Measurements from ENCODE around the gene CHRM5. TPM values are rescaled to one million over a fixed set of nuclear protein-coding genes. Genes with fewer than 3 reads are reported as not detected.

The CHRM5 gene
- total RNA-seq, 2 donors from 2014 or later: not detected

DNA sequence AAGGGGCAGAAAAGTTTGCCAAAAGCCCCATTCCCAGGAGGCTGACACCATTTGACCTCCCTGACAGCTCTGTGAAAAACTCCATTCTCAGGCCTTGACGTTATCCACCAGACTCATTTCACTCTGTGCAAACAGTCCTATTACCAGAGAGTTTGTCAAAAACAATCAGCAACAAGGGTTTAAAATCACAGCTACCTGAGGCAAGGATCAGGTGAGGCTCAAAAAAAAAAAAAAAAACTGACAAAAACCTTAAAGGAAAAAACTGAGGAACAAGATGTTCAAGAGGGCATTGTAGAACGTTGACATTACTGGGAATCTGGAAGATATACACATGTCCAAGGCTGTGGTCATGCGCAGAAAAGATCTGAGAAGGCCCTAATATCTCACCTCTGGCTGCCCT, 59.3 kb downstream of the CHRM5 start:
- Histone ChIP-seq H3K4me3 (ENCODE audit: low read length) (no peak overlapping the region), H3K27me3 (ENCODE audit: control insufficient read depth, insufficient read depth, low read length, poor library complexity, severe bottlenecking) (no peaks in the 10 kb centered on the region), H3K27ac (ENCODE audit: low read depth, low read length) (no peak overlapping the region), H3K9me3 (ENCODE audit: control insufficient read depth, low read length) (peaks cover 26% of the 10 kb centered on the region), H3K4me1 (ENCODE audit: control insufficient read depth, insufficient read depth, low read length) (peaks cover 2% of the 10 kb centered on the region), H3K9ac (ENCODE audit: extremely low read depth, low read length, poor library complexity, severe bottlenecking) (no peak overlapping the region), H3K36me3 (ENCODE audit: control insufficient read depth, insufficient read depth, low read length) (no peaks in the 10 kb centered on the region)
- H3K4me3 Mint-ChIP-seq: no peak overlapping the region
- TF ChIP-seq, protein P1, sequence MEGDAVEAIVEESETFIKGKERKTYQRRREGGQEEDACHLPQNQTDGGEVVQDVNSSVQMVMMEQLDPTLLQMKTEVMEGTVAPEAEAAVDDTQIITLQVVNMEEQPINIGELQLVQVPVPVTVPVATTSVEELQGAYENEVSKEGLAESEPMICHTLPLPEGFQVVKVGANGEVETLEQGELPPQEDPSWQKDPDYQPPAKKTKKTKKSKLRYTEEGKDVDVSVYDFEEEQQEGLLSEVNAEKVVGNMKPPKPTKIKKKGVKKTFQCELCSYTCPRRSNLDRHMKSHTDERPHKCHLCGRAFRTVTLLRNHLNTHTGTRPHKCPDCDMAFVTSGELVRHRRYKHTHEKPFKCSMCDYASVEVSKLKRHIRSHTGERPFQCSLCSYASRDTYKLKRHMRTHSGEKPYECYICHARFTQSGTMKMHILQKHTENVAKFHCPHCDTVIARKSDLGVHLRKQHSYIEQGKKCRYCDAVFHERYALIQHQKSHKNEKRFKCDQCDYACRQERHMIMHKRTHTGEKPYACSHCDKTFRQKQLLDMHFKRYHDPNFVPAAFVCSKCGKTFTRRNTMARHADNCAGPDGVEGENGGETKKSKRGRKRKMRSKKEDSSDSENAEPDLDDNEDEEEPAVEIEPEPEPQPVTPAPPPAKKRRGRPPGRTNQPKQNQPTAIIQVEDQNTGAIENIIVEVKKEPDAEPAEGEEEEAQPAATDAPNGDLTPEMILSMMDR (conservative IDR thresholded peaks at IDR 0.05): no peak
- no peak overlapping the region for H3K27ac Mint-ChIP-seq
- H3K9me3 Mint-ChIP-seq: peaks cover 20% of the 10 kb centered on the region
- 58 to 75% methylated on average over 1 to 3 of the region's 3 CpGs for WGBS, 2 experiments (ENCODE audit: insufficient coverage in 1 of 2, insufficient read length in 1 of 2)
- no peak for DNase-seq
- H3K4me1 Mint-ChIP-seq: peaks cover 7% of the 10 kb centered on the region
- no peaks in the 10 kb centered on the region for H3K27me3 Mint-ChIP-seq (ENCODE audit: insufficient read depth)
- peaks cover 19% of the 10 kb centered on the region for H3K36me3 Mint-ChIP-seq (ENCODE audit: low read depth)

DNA sequence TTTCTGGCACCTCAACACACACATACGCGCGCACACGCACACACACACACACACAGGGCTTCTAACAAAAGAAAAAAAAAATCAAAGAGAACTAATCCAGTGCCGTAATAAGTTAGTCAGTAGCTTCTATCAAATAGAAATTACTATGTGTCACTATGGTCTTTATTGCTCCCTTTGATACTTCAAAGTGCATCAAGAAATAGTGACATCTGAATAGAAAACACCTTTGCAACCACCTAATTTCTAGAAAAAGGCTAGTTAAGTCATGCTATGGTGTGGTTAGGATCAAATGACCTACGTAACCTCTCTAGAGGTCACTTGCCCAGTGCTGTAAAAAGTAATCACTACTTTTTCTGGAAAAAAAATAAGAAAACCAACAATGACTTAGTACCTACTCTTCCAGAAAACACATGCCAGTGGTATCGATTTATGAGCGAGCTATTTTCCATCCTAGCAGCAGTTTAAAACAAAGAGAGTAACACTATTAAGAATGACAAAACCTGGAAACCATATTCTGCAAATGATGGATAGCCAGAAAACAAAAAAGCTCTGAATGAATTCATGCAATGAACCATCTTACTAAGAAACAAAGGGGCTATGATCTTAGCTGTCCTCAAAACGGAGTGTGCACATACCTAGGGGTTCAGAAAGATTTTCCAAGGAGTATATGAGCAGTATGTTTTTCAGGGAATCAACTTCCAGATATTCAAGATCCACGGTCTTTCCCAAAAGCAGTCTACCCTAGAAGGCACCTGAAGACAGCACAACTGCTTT, 63.9 kb downstream of the CHRM5 start:
- 77 to 100% methylated on average over 2 to 10 of the region's 10 CpGs for WGBS, 2 experiments (ENCODE audit: insufficient coverage in 1 of 2, insufficient read length in 1 of 2)
- H3K27ac Mint-ChIP-seq: no peak overlapping the region
- TF ChIP-seq, protein P1 (conservative IDR thresholded peaks at IDR 0.05): no peak

DNA sequence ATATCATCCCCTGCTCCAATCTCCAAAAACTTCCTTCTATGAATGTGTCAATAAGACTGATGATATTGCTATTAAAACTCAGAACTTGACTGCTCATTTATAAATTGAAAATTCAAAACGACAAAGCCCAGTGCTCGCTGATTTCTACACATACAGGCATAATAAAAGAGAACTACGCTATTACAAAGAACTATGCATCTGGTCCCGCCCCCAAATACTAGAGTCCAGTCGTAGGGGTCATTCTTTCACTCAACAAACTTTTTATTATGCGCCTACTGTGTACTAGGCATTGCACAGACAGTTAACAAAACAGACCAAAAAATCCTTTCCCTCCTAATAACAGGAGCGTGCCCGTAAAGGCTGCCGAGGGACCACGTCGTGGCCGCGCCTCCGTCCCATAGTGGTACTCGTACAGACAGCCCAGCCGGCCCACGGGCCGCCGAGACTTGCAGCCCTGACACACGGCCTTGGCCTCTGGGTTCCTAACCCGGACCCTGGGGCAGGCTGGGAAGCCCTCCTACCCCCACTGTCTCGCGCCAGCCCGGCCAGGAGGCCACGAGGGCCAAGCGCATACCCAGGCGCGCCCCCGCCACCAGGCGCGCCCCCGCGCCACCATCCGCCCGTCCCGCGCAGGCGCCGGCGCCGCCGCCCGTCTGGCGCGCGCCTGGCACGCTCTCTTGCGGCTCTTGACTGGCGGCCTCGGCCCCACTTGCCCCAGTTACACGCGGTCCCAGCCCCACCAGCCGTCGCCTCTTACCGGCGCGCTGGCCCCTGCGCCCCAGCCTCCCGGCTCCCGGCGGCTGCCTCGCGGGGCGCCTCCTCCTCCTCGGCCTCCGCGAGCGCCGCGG, 70.0 kb downstream of the CHRM5 start:
- peaks cover 27% of the 10 kb centered on the region for H3K27me3 Mint-ChIP-seq (ENCODE audit: insufficient read depth)
- no peaks in the 10 kb centered on the region for H3K9me3 ChIP-seq (ENCODE audit: control insufficient read depth, low read length)
- peak overlapping the region; percentile 73 for H3K4me3 Mint-ChIP-seq
- peak overlapping the region; percentile 80 for H3K9ac ChIP-seq (ENCODE audit: extremely low read depth, low read length, poor library complexity, severe bottlenecking)
- H3K36me3 ChIP-seq (ENCODE audit: control insufficient read depth, insufficient read depth, low read length): no peaks in the 10 kb centered on the region
- H3K4me1 Mint-ChIP-seq: peaks cover 6% of the 10 kb centered on the region
- 2 to 17% methylated on average over 3 to 69 of the region's 70 CpGs for WGBS, 2 experiments (ENCODE audit: insufficient coverage in 1 of 2, insufficient read length in 1 of 2)
- H3K4me3 ChIP-seq (ENCODE audit: low read length): peak overlapping the region; percentile 90
- peak overlapping the region; percentile 81 for H3K27ac ChIP-seq (ENCODE audit: low read depth, low read length)
- H3K9me3 Mint-ChIP-seq: no peaks in the 10 kb centered on the region
- peak; percentile 90 for DNase-seq
- H3K27ac Mint-ChIP-seq: peak overlapping the region; percentile 89
- H3K27me3 ChIP-seq (ENCODE audit: control insufficient read depth, insufficient read depth, low read length, poor library complexity, severe bottlenecking): no peaks in the 10 kb centered on the region
- H3K4me1 ChIP-seq (ENCODE audit: control insufficient read depth, insufficient read depth, low read length): no peaks in the 10 kb centered on the region
- TF ChIP-seq, protein P1 (conservative IDR thresholded peaks at IDR 0.05): no peak
- no peaks in the 10 kb centered on the region for H3K36me3 Mint-ChIP-seq (ENCODE audit: low read depth)

More for the DNA sequence above, 63.9 kb downstream of the CHRM5 start:
- Histone ChIP-seq H3K4me3 (ENCODE audit: low read length) (no peak overlapping the region), H3K27me3 (ENCODE audit: control insufficient read depth, insufficient read depth, low read length, poor library complexity, severe bottlenecking) (no peaks in the 10 kb centered on the region), H3K27ac (ENCODE audit: low read depth, low read length) (no peak overlapping the region), H3K36me3 (ENCODE audit: control insufficient read depth, insufficient read depth, low read length) (no peaks in the 10 kb centered on the region), H3K9ac (ENCODE audit: extremely low read depth, low read length, poor library complexity, severe bottlenecking) (no peak overlapping the region), H3K9me3 (ENCODE audit: control insufficient read depth, low read length) (peaks cover 25% of the 10 kb centered on the region), H3K4me1 (ENCODE audit: control insufficient read depth, insufficient read depth, low read length) (no peaks in the 10 kb centered on the region)
- H3K27me3 Mint-ChIP-seq (ENCODE audit: insufficient read depth): no peaks in the 10 kb centered on the region
- no peak overlapping the region for H3K4me3 Mint-ChIP-seq
- H3K9me3 Mint-ChIP-seq: peaks cover 15% of the 10 kb centered on the region
- H3K36me3 Mint-ChIP-seq (ENCODE audit: low read depth): peaks cover 14% of the 10 kb centered on the region
- H3K4me1 Mint-ChIP-seq: peaks cover 2% of the 10 kb centered on the region
- DNase-seq: no peak

Data from endodermal cell (in vitro differentiated cells).